Panc1 (cell line): Measurements from ENCODE around the gene BAZ2B. TPM values are rescaled to one million over a fixed set of nuclear protein-coding genes. Genes with fewer than 3 reads are reported as not detected.

Experiments used
- ATAC-seq: fragments of 200-7000 bp; cut with Tn5 transposase; 2 replicates; pipeline ENCODE4 v1.9.1; 2020; ENCODE audit warnings: mild to moderate bottlenecking, moderate library complexity
- BruUV-seq: library from RNA; stranded (reverse); fragments of 400-500 nt; replicated peaks from 2 replicates; lab custom pipeline; 2021; lab: Mats Ljungman, UMichigan
- CTCF ChIA-PET: fragments of 300-600 bp; sonication (Branson Sonifier 250); formaldehyde crosslinking; loops from one replicate; lab custom pipeline; 2022; ENCODE audit warnings: antibody characterized with exemption; lab: Charles Lee
- POLR2A ChIA-PET: fragments of 300-600 bp; sonication (Branson Sonifier 250); formaldehyde crosslinking; loops from one replicate; lab custom pipeline; 2022; ENCODE audit warnings: antibody characterized with exemption; lab: Charles Lee
- DNase-seq: peaks from one replicate; pipeline ENCODE4 v3.0.0-alpha.2; 2010; ENCODE audit warnings: low read depth, low spot score
- H3K27ac ChIP-seq: 2 replicates; pipeline ENCODE4 v1.5.1; 2011; ENCODE audit warnings: mild to moderate bottlenecking, low read length, inconsistent platforms
- H3K27me3 ChIP-seq: fragments of 200-500 bp; sonication (Bioruptor generic); 2 replicates; pipeline ENCODE4 v1.6.0; 2014; ENCODE audit warnings: low read length, inconsistent platforms; ENCODE audit not compliant: control insufficient read depth, insufficient read depth
- H3K36me3 ChIP-seq: fragments of 200-500 bp; sonication (Bioruptor generic); 2 replicates; pipeline ENCODE4 v1.5.1; 2014; ENCODE audit warnings: inconsistent platforms, mild to moderate bottlenecking, low read length, moderate library complexity; ENCODE audit not compliant: control insufficient read depth, insufficient read depth
- H3K4me1 ChIP-seq: 2 replicates; pipeline ENCODE4 v1.5.1; 2011; ENCODE audit warnings: inconsistent platforms, mild to moderate bottlenecking, low read length, moderate library complexity; ENCODE audit not compliant: control insufficient read depth, insufficient read depth
- H3K4me3 ChIP-seq, 2 experiments: 2 replicates each; pipeline ENCODE4 v1.5.1; 2011 to 2012; ENCODE audit warnings: low read depth in 2 of 2, low read length in 2 of 2, mild to moderate bottlenecking in 2 of 2, inconsistent platforms in 1 of 2, moderate library complexity in 1 of 2
- H3K9me3 ChIP-seq: fragments of 200-500 bp; sonication (Bioruptor generic); 2 replicates; pipeline ENCODE4 v1.5.1; 2014; ENCODE audit warnings: low read depth, mild to moderate bottlenecking, inconsistent platforms, low read length, moderate library complexity; ENCODE audit not compliant: control insufficient read depth, insufficient read depth
- CTCF ChIP-seq: fragments of 450-650 bp; IDR thresholded peaks from 2 replicates; pipeline ENCODE4 v1.5.1; 2017; ENCODE audit warnings: mild to moderate bottlenecking
- POLR2AphosphoS5 ChIP-seq: IDR thresholded peaks from 2 replicates; pipeline ENCODE4 v1.6.1; 2012; ENCODE audit warnings: mild to moderate bottlenecking, low read depth, low read length, moderate library complexity
- REST ChIP-seq, 2 experiments: IDR thresholded peaks; 2 replicates each; pipeline ENCODE4 v1.6.1; 2011 to 2012; ENCODE audit warnings: low read depth in 2 of 2, control low read depth in 1 of 2, low read length in 1 of 2, mild to moderate bottlenecking in 1 of 2, moderate library complexity in 1 of 2; ENCODE audit not compliant: insufficient read depth in 1 of 2
- SIN3A ChIP-seq: IDR thresholded peaks from 2 replicates; pipeline ENCODE4 v1.6.1; 2012; ENCODE audit warnings: low read depth, mild to moderate bottlenecking, low read length, moderate library complexity, borderline replicate concordance; ENCODE audit not compliant: insufficient read depth
- TCF7L2 ChIP-seq: IDR thresholded peaks from 2 replicates; pipeline ENCODE4 v1.6.1; 2011; ENCODE audit warnings: mild to moderate bottlenecking, low read depth, low read length, inconsistent platforms
- in situ Hi-C: cut with HindIII; loops from 2 replicates; pipeline ENCODE4 v1.10.0; 2016; ENCODE audit warnings: low sequenced_read_pairs, low pct_unique_long_range_greater_than_20kb
- intact Hi-C: fragments of 100-400 bp; cut with micrococcal nuclease; formaldehyde crosslinking; loops from one replicate; pipeline ENCODE4 v1.10.0; 2022; ENCODE audit not compliant: unreplicated experiment
- total RNA-seq: library from RNA; stranded (reverse); gene quantifications from one replicate; pipeline ENCODE4 v1.2.1, GENCODE V29; 2021; ENCODE audit not compliant: unreplicated experiment

BAZ2B gene
- total RNA-seq, 1 experiment from 2014 or later, result 38.6 TPM

GRCh38 chr2:159419403-159419802 lies 196.9 kb downstream of the BAZ2B start:
- intact Hi-C loops (no loop called here), in situ Hi-C loops (no loop called here)
- ChIA-PET POLR2A (no interaction called here), CTCF (no interaction called here)
- Histone ChIP-seq H3K27ac (no peak overlapping the region), H3K27me3 (no peaks in the 10 kb centered on the region), H3K36me3 (no peaks in the 10 kb centered on the region; the same call in 1 of the 2 replicates), H3K4me1 (no peaks in the 10 kb centered on the region), H3K9me3 (no peaks in the 10 kb centered on the region), H3K4me3 (no peak overlapping the region)
- no peak for ATAC-seq
- no peak for DNase-seq
- no TSS peak for BruUV-seq
- TF ChIP-seq SIN3A (no peak), CTCF (no peak), POLR2AphosphoS5 (no peak), REST (IDR thresholded peaks at IDR 0.05; ENCODE audit: insufficient read depth in 1 of 2, low read depth in 2 of 2, low read length in 1 of 2) (no peak), TCF7L2 (no peak)

GRCh38 chr2:159411460-159411859 lies 204.9 kb downstream of the BAZ2B start:
- TF ChIP-seq SIN3A (no peak), POLR2AphosphoS5 (no peak)
- BruUV-seq, result no TSS peak
- ATAC-seq (no peak), DNase-seq (no peak)
- in situ Hi-C loops, result no loop called here
- ChIA-PET CTCF (no interaction called here), POLR2A (no interaction called here)
- Histone ChIP-seq H3K4me1 (no peaks in the 10 kb centered on the region), H3K27ac (no peak overlapping the region), H3K36me3 (peaks cover 4% of the 10 kb centered on the region), H3K4me3 (no peak overlapping the region), H3K27me3 (no peaks in the 10 kb centered on the region), H3K9me3 (no peaks in the 10 kb centered on the region)
- intact Hi-C loops, result no loop called here

- TF ChIP-seq REST (IDR thresholded peaks at IDR 0.05; ENCODE audit: insufficient read depth in 1 of 2, low read depth in 2 of 2, low read length in 1 of 2) (no peak), CTCF (no peak), POLR2AphosphoS5 (no peak)
- no peaks in the 10 kb centered on the region for H3K27me3 ChIP-seq
- in situ Hi-C loops (no loop called here), intact Hi-C loops (no loop called here)
- no peak overlapping the region for H3K4me3 ChIP-seq
- CTCF ChIA-PET, result no interaction called here
- ATAC-seq (no peak), DNase-seq (no peak)
- H3K9me3 ChIP-seq, result no peaks in the 10 kb centered on the region
- H3K36me3 ChIP-seq, result peaks cover 4% of the 10 kb centered on the region
- no peak overlapping the region for H3K27ac ChIP-seq
- BruUV-seq, result no TSS peak
- POLR2A ChIA-PET, result interaction anchor here (0.5 kb wide), 1 partner anchor 161 kb away, joined by 5 read pairs; no protein-coding TSS in a partner anchor
- H3K4me1 ChIP-seq, result no peaks in the 10 kb centered on the region
These were observed 206.1 kb downstream of the BAZ2B start for GRCh38 chr2:159410276-159410675.
